Caco-2 (cell line): ENCODE measurements around the gene TCP11. TPM values are rescaled to one million over a fixed set of nuclear protein-coding genes. Genes with fewer than 3 reads are reported as not detected.
"Not testable (repeated sequence)": the region's sequence is repeated elsewhere in the genome, so short reads cannot be mapped to it uniquely, and the experiment has no call there.

Source experiments
- BruUV-seq: library from RNA; stranded (reverse); fragments of 400-500 nt; replicated peaks from 2 replicates; lab custom pipeline; 2021; lab: Mats Ljungman, UMichigan
- CTCF ChIA-PET: fragments of 300-600 bp; sonication (Branson Sonifier 250); formaldehyde crosslinking; loops from one replicate; lab custom pipeline; 2022; ENCODE audit warnings: antibody characterized with exemption; lab: Charles Lee
- POLR2A ChIA-PET: fragments of 300-600 bp; sonication (Branson Sonifier 250); formaldehyde crosslinking; loops from one replicate; lab custom pipeline; 2022; ENCODE audit warnings: antibody characterized with exemption; lab: Charles Lee
- DNase-seq, 2 experiments: peaks; one replicate each; pipeline versions ENCODE4 v3.0.0 to v3.0.0-alpha.2; 2020 to 2022
- H3K27me3 ChIP-seq: replicated peaks from 2 replicates; pipeline ENCODE4 v1.6.0; 2011; ENCODE audit warnings: low read length; ENCODE audit not compliant: control insufficient read depth, insufficient read depth
- H3K36me3 ChIP-seq: 2 replicates; pipeline ENCODE4 v1.5.1; 2011; ENCODE audit warnings: low read length; ENCODE audit not compliant: control insufficient read depth, insufficient read depth
- H3K4me1 ChIP-seq: fragments of 250-450 bp; sonication (Bioruptor Pico); 2 replicates; pipeline ENCODE4 v1.5.1; 2020; ENCODE audit warnings: mild to moderate bottlenecking
- H3K4me3 ChIP-seq: 2 replicates; pipeline ENCODE4 v1.5.1; 2011; ENCODE audit warnings: low read depth, mild to moderate bottlenecking, control low read depth, low read length
- H3K9me3 ChIP-seq: fragments of 250-450 bp; sonication (Bioruptor Pico); 2 replicates; pipeline ENCODE4 v1.5.1; 2020; ENCODE audit warnings: mild to moderate bottlenecking, moderate library complexity
- H3K27ac Mint-ChIP-seq: one replicate; pipeline ENCODE4 v1.8.0; 2022; ENCODE audit warnings: mixed read lengths; ENCODE audit not compliant: unreplicated experiment
- H3K27me3 Mint-ChIP-seq: one replicate; pipeline ENCODE4 v1.8.0; 2022; ENCODE audit warnings: mixed read lengths; ENCODE audit not compliant: insufficient read depth, unreplicated experiment
- H3K36me3 Mint-ChIP-seq: one replicate; pipeline ENCODE4 v1.8.0; 2022; ENCODE audit warnings: mild to moderate bottlenecking, mixed read lengths; ENCODE audit not compliant: insufficient read depth, unreplicated experiment
- H3K4me1 Mint-ChIP-seq: one replicate; pipeline ENCODE4 v1.8.0; 2022; ENCODE audit warnings: low read depth, mixed read lengths; ENCODE audit not compliant: unreplicated experiment
- H3K4me3 Mint-ChIP-seq: one replicate; pipeline ENCODE4 v1.8.0; 2022; ENCODE audit warnings: mild to moderate bottlenecking, moderate library complexity, mixed read lengths; ENCODE audit not compliant: unreplicated experiment
- H3K9me3 Mint-ChIP-seq: one replicate; pipeline ENCODE4 v1.8.0; 2022; ENCODE audit warnings: mixed read lengths; ENCODE audit not compliant: unreplicated experiment
- intact Hi-C: fragments of 100-400 bp; cut with micrococcal nuclease; formaldehyde crosslinking; loops from one replicate; pipeline ENCODE4 v1.10.0; 2022; ENCODE audit not compliant: unreplicated experiment
- total RNA-seq: library from RNA; stranded (reverse); gene quantifications from 2 replicates; pipeline ENCODE4 v1.2.3, GENCODE V29; 2022
- TF ChIP-seq, protein P1 (sequence below), 2 experiments: fragments of 200-600 bp in 1 of 2; IDR thresholded peaks; 1 replicate in 1 of 2; 2 replicates in 1 of 2; pipeline versions ENCODE4 v1.5.1 to v1.8.0; 2011 to 2022; ENCODE audit warnings: antibody characterized with exemption in 1 of 2, control low read depth in 1 of 2, inconsistent platforms in 1 of 2, low read depth in 1 of 2, low read length in 1 of 2, mild to moderate bottlenecking in 1 of 2, moderate library complexity in 1 of 2; ENCODE audit not compliant: insufficient read depth in 1 of 2, severe bottlenecking in 1 of 2, unreplicated experiment in 1 of 2

The TCP11 gene
- total RNA-seq, 1 experiment from 2014 or later = not detected

DNA sequence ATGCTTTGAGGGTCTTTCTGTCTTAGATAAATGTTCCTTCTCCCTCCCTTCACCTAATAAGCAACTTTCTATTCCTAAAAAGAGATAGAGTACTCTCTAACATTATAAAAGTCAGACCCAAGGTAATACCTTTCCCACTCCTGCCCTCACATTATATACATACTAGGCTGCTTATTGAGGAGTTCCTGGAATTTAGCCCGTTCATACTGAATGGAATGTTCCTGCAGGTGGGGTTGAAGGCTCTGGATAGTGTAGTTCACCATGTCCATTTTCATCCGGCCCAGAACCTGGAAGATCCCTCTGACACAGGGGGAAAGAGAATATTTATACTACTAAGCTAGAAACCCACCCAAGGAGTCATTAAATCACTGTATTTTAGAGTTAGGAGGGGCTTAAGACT lies 20.4 kb downstream of the TCP11 start:
- no TSS peak for BruUV-seq
- intact Hi-C loops = no loop called here
- no peaks in the 10 kb centered on the region for H3K27me3 Mint-ChIP-seq

DNA sequence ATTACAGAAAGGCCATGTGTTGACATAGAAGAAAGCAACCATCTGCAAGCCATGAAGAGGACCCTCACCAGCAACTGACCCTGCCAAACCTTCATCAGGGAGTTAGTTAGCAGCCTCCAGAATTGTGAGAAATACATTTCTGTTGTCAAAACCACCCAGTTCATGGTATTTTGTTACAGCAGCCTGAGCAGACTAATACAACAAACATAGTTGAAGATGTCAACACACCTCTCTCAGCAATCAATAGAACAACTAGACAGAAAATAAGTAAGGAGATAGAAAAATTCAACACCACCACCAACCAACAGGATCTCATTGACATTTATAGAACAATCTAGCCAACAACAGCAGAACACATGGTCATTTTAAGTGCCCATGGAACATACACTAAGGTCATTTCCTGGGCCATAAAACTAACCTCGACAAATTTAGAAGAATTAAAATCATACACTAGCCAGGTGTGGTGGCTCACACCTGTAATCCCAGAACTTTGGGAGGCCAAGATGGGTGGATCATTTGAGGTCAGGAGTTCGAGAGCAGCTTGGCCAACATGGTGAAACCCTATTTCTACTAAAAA lies 32.7 kb downstream of the TCP11 start:
- Histone ChIP-seq H3K36me3 (no peaks in the 10 kb centered on the region), H3K27me3 (no peaks in the 10 kb centered on the region), H3K9me3 (0 out of 2 replicates have a peak, but pooled peaks cover 3% of the 10 kb centered on the region), H3K4me3 (no peak overlapping the region), H3K4me1 (no peaks in the 10 kb centered on the region)
- CTCF ChIA-PET = interaction anchor here (1.0 kb wide), 1 partner anchor 32 kb away, joined by 3 read pairs; no protein-coding TSS in a partner anchor
- Mint-ChIP-seq H3K27me3 (no peaks in the 10 kb centered on the region), H3K27ac (no peak overlapping the region), H3K36me3 (no peaks in the 10 kb centered on the region), H3K9me3 (peaks cover 6% of the 10 kb centered on the region), H3K4me3 (no peak overlapping the region), H3K4me1 (peaks cover 9% of the 10 kb centered on the region)
- DNase-seq = no peak
- POLR2A ChIA-PET = no interaction called here
- intact Hi-C loops = no loop called here
- TF ChIP-seq, protein P1, sequence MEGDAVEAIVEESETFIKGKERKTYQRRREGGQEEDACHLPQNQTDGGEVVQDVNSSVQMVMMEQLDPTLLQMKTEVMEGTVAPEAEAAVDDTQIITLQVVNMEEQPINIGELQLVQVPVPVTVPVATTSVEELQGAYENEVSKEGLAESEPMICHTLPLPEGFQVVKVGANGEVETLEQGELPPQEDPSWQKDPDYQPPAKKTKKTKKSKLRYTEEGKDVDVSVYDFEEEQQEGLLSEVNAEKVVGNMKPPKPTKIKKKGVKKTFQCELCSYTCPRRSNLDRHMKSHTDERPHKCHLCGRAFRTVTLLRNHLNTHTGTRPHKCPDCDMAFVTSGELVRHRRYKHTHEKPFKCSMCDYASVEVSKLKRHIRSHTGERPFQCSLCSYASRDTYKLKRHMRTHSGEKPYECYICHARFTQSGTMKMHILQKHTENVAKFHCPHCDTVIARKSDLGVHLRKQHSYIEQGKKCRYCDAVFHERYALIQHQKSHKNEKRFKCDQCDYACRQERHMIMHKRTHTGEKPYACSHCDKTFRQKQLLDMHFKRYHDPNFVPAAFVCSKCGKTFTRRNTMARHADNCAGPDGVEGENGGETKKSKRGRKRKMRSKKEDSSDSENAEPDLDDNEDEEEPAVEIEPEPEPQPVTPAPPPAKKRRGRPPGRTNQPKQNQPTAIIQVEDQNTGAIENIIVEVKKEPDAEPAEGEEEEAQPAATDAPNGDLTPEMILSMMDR (IDR thresholded peaks at IDR 0.05; ENCODE audit: insufficient read depth in 1 of 2, low read depth in 1 of 2, low read length in 1 of 2, severe bottlenecking in 1 of 2, unreplicated experiment in 1 of 2) = no peak
- BruUV-seq = no TSS peak

More for the DNA sequence above, 20.4 kb downstream of the TCP11 start:
- no peak overlapping the region for H3K4me3 ChIP-seq
- no peaks in the 10 kb centered on the region for H3K9me3 ChIP-seq
- Mint-ChIP-seq H3K36me3 (no peaks in the 10 kb centered on the region), H3K27ac (no peak overlapping the region), H3K9me3 (no peaks in the 10 kb centered on the region), H3K4me3 (no peak overlapping the region), H3K4me1 (no peaks in the 10 kb centered on the region)
- POLR2A ChIA-PET = no interaction called here
- H3K4me1 ChIP-seq = no peaks in the 10 kb centered on the region
- CTCF ChIA-PET = no interaction called here
- TF ChIP-seq, protein P1 (IDR thresholded peaks at IDR 0.05; ENCODE audit: insufficient read depth in 1 of 2, low read depth in 1 of 2, low read length in 1 of 2, severe bottlenecking in 1 of 2, unreplicated experiment in 1 of 2) = no peak
- no peak for DNase-seq
- H3K36me3 ChIP-seq = no peaks in the 10 kb centered on the region
- H3K27me3 ChIP-seq = no peaks in the 10 kb centered on the region

DNA sequence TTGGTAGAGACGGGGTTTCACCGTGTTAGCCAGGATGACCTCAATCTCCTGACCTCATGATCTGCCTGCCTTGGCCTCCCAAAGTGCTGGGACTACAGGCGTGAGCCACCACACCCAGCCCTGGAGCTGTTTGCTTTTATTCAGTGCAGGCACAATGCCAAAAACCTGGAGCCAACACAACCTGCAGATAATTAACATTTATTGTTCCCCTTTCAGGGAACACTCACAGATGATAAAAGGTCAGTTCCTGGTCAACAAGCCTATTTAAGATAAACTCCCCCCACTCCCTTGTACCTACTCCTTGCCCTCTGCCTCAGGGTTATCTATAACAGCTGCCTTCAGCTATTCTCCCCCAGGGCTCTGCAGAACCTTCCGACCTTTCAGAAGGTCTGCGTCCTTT lies 33.4 kb downstream of the TCP11 start:
- H3K27me3 ChIP-seq, H3K36me3 ChIP-seq, H3K27me3 Mint-ChIP-seq, POLR2A ChIA-PET, H3K4me1 Mint-ChIP-seq, H3K4me1 ChIP-seq, H3K4me3 ChIP-seq, H3K9me3 ChIP-seq, intact Hi-C loops, H3K4me3 Mint-ChIP-seq, BruUV-seq, H3K27ac Mint-ChIP-seq, DNase-seq, H3K36me3 Mint-ChIP-seq, H3K9me3 Mint-ChIP-seq: not testable (repeated sequence)
- CTCF ChIA-PET = interaction anchor here (1.0 kb wide), 1 partner anchor 32 kb away, joined by 3 read pairs; no protein-coding TSS in a partner anchor

DNA sequence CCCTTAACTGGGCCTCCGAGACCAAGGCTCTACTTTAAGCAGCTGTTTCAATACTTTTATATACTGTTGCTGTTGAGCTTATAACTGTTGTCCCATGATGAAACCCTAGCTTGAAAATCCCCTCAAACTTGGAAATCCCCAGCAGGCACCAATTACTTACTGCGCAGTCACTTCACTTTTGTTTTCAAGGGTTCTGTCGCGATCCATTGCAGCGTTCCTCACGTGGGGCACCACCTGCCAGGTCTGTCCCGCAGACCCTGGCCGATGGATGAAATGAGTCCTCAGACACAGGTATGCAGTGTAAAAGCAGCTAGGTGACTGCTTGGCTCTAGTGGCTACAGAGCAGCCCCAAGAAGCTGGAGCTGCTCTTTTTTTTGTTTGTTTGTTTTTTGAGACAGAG lies 33.9 kb downstream of the TCP11 start:
- intact Hi-C loops, H3K9me3 Mint-ChIP-seq, BruUV-seq, H3K36me3 ChIP-seq, H3K27me3 ChIP-seq, H3K36me3 Mint-ChIP-seq, H3K4me1 ChIP-seq, DNase-seq, H3K9me3 ChIP-seq, POLR2A ChIA-PET, H3K4me1 Mint-ChIP-seq, H3K27ac Mint-ChIP-seq, H3K27me3 Mint-ChIP-seq, H3K4me3 Mint-ChIP-seq, H3K4me3 ChIP-seq: not testable (repeated sequence)
- CTCF ChIA-PET = interaction anchor here (1.0 kb wide), 1 partner anchor 33 kb away, joined by 3 read pairs; no protein-coding TSS in a partner anchor

DNA sequence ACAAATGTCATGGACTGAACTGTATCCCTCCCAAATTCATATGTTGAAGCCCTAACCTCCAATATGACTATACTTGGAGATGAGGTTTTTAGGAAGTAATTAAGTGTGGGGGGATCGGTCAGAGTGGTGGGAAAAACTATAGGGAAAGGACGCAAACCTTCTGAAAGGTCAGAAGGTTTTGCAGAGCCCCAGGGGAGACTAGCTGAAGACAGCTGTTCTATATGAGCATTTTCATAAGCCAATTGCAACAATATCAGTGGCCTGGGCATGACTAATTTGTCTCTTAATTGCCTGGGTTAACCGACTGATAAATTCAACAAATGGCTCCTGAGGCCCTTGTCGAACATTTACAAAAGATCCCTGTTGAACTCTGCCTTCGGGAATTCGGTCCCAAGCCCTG lies 35.1 kb downstream of the TCP11 start:
- CTCF ChIA-PET, H3K4me3 Mint-ChIP-seq, H3K27ac Mint-ChIP-seq, H3K27me3 ChIP-seq, POLR2A ChIA-PET, DNase-seq, BruUV-seq, H3K27me3 Mint-ChIP-seq, H3K9me3 Mint-ChIP-seq, H3K36me3 Mint-ChIP-seq, H3K36me3 ChIP-seq, H3K4me3 ChIP-seq, H3K9me3 ChIP-seq, H3K4me1 Mint-ChIP-seq, intact Hi-C loops, H3K4me1 ChIP-seq: not testable (repeated sequence)
